IMR-90 (cell line): Measurements from ENCODE around the gene SYT11. TPM values are rescaled to one million over a fixed set of nuclear protein-coding genes. Genes with fewer than 3 reads are reported as not detected.

Experiments
- ATAC-seq: fragments of 200-7000 bp; cut with Tn5 transposase; 2 replicates; pipeline ENCODE4 v1.9.1; 2020; ENCODE audit warnings: low read depth, mild to moderate bottlenecking, moderate library complexity
- BruUV-seq: library from RNA; stranded (reverse); fragments of 400-500 nt; replicated peaks from 2 replicates; lab custom pipeline; 2021; lab: Mats Ljungman, UMichigan
- CTCF ChIA-PET: fragments of 300-600 bp; formaldehyde crosslinking; extraction: SDS; loops from one replicate; lab custom pipeline; 2021; ENCODE audit warnings: antibody characterized with exemption; lab: Yijun Ruan, JAX
- POLR2A ChIA-PET: fragments of 300-600 bp; sonication (Branson Sonifier 250); formaldehyde crosslinking; loops from one replicate; lab custom pipeline; 2022; ENCODE audit warnings: antibody characterized with exemption; ENCODE audit not compliant: unreplicated experiment; lab: Charles Lee
- DNase-seq: peaks from one replicate; pipeline ENCODE4 v3.0.0; 2013
- H2AFZ ChIP-seq: replicated peaks from 2 replicates; pipeline ENCODE3; 2013; ENCODE audit warnings: low read length, mild to moderate bottlenecking; ENCODE audit not compliant: poor library complexity
- H2AK5ac ChIP-seq: 2 replicates; pipeline ENCODE4 v1.6.1; 2013; ENCODE audit warnings: low read depth, low read length, inconsistent platforms
- H2AK9ac ChIP-seq: replicated peaks from 2 replicates; pipeline ENCODE3; 2013; ENCODE audit warnings: mild to moderate bottlenecking, low read depth, low read length, moderate library complexity; ENCODE audit not compliant: poor library complexity
- H2BK120ac ChIP-seq: 2 replicates; pipeline ENCODE4 v1.6.1; 2013; ENCODE audit warnings: low read depth, low read length, inconsistent platforms
- H2BK15ac ChIP-seq: 3 replicates; pipeline ENCODE4 v1.6.1; 2013; ENCODE audit warnings: low read depth, low read length, inconsistent platforms
- H2BK20ac ChIP-seq: 2 replicates; pipeline ENCODE4 v1.6.1; 2013; ENCODE audit warnings: low read depth, mild to moderate bottlenecking, inconsistent platforms, low read length, moderate library complexity
- H2BK5ac ChIP-seq: 2 replicates; pipeline ENCODE4 v1.6.1; 2013; ENCODE audit warnings: mild to moderate bottlenecking, low read depth, low read length, inconsistent platforms; ENCODE audit not compliant: poor library complexity, severe bottlenecking
- H3K14ac ChIP-seq: replicated peaks from 2 replicates; pipeline ENCODE4 v1.6.1; 2013; ENCODE audit warnings: low read depth, low read length, inconsistent platforms
- H3K18ac ChIP-seq: 2 replicates; pipeline ENCODE4 v1.6.1; 2013; ENCODE audit warnings: low read depth, low read length, control low read depth
- H3K23ac ChIP-seq: 2 replicates; pipeline ENCODE4 v1.6.1; 2013; ENCODE audit warnings: low read depth, low read length, inconsistent platforms
- H3K27ac ChIP-seq: 2 replicates; pipeline ENCODE4 v1.5.1; 2013; ENCODE audit warnings: mild to moderate bottlenecking, control low read depth, low read length; ENCODE audit not compliant: insufficient read depth
- H3K27me3 ChIP-seq: 2 replicates; pipeline ENCODE4 v1.6.1; 2013; ENCODE audit warnings: low read length; ENCODE audit not compliant: control insufficient read depth, insufficient read depth
- H3K36me3 ChIP-seq: 2 replicates; pipeline ENCODE4 v1.6.1; 2013; ENCODE audit warnings: low read length, mixed read lengths; ENCODE audit not compliant: control insufficient read depth, insufficient read depth
- H3K4ac ChIP-seq: 2 replicates; pipeline ENCODE4 v1.6.1; 2013; ENCODE audit warnings: low read depth, low read length, inconsistent platforms
- H3K4me1 ChIP-seq: 2 replicates; pipeline ENCODE4 v1.6.1; 2013; ENCODE audit warnings: low read length, mixed read lengths; ENCODE audit not compliant: control insufficient read depth, insufficient read depth
- H3K4me2 ChIP-seq: 2 replicates; pipeline ENCODE4 v1.6.1; 2013; ENCODE audit warnings: low read depth, mild to moderate bottlenecking, control low read depth, low read length, moderate library complexity
- H3K4me3 ChIP-seq: 2 replicates; pipeline ENCODE4 v1.5.1; 2013; ENCODE audit warnings: low read depth, mild to moderate bottlenecking, control low read depth, low read length, moderate library complexity; ENCODE audit not compliant: insufficient read depth
- H3K56ac ChIP-seq: 2 replicates; pipeline ENCODE4 v1.6.1; 2013; ENCODE audit warnings: low read length, inconsistent platforms; ENCODE audit not compliant: insufficient read depth; ENCODE audit errors: extremely low read depth
- H3K79me1 ChIP-seq, 2 experiments: 2 replicates each; pipeline ENCODE4 v1.6.1; 2013; ENCODE audit warnings: low read length in 2 of 2, inconsistent platforms in 1 of 2, low read depth in 1 of 2
- H3K9ac ChIP-seq: 2 replicates; pipeline ENCODE4 v1.6.1; 2013; ENCODE audit warnings: low read depth, low read length, control low read depth
- H3K9me1 ChIP-seq: 2 replicates; pipeline ENCODE4 v1.6.1; 2013; ENCODE audit warnings: low read length, inconsistent platforms; ENCODE audit not compliant: insufficient read depth
- H3K9me3 ChIP-seq: 2 replicates; pipeline ENCODE4 v1.6.1; 2013; ENCODE audit warnings: low read length; ENCODE audit not compliant: control insufficient read depth, insufficient read depth
- H4K20me1 ChIP-seq: 2 replicates; pipeline ENCODE4 v1.6.1; 2013; ENCODE audit warnings: low read length, inconsistent platforms; ENCODE audit not compliant: insufficient read depth
- H4K5ac ChIP-seq: 2 replicates; pipeline ENCODE4 v1.6.1; 2013; ENCODE audit warnings: mild to moderate bottlenecking, low read depth, low read length, control low read depth
- H4K8ac ChIP-seq, 2 experiments: 2 replicates each; pipeline ENCODE4 v1.6.1; 2013; ENCODE audit warnings: low read depth in 2 of 2, low read length in 2 of 2, control low read depth in 1 of 2, inconsistent platforms in 1 of 2
- H4K91ac ChIP-seq: 2 replicates; pipeline ENCODE4 v1.6.1; 2013; ENCODE audit warnings: low read depth, low read length, inconsistent platforms; ENCODE audit not compliant: insufficient read depth
- CEBPB ChIP-seq: IDR thresholded peaks from 2 replicates; pipeline ENCODE4 v1.6.1; 2012; ENCODE audit warnings: low read depth, low read length, improper control_type of control experiment
- ELK1 ChIP-seq: fragments of 150-350 bp; IDR thresholded peaks from 2 replicates; pipeline ENCODE4 v1.6.1; 2016; ENCODE audit warnings: low read depth, mild to moderate bottlenecking, low read length, moderate library complexity, borderline replicate concordance
- FOS ChIP-seq: fragments of 150-350 bp; IDR thresholded peaks from 2 replicates; pipeline ENCODE4 v1.6.1; 2016; ENCODE audit warnings: low read depth, low read length
- MXI1 ChIP-seq: IDR thresholded peaks from 2 replicates; pipeline ENCODE4 v1.6.1; 2012; ENCODE audit warnings: low read depth, mild to moderate bottlenecking, low read length, moderate library complexity, borderline replicate concordance
- WGBS, 2 experiments: methylation state at CpG; one replicate each; pipeline versions ENCODE4 v1.1.5 to v1.1.7; 2013; ENCODE audit warnings: missing lambda C conversion rate in 2 of 2; ENCODE audit not compliant: insufficient read length in 1 of 2; ENCODE audit errors: extremely low coverage in 2 of 2; 5-methylcytosine and 5-hydroxymethylcytosine counted together
- dilution Hi-C: fragments of 300-500 bp; cut with HindIII; formaldehyde crosslinking; loops from one replicate; pipeline ENCODE4 v1.14.3; 2018; ENCODE audit warnings: low sequenced_read_pairs; ENCODE audit not compliant: unreplicated experiment
- in situ Hi-C: fragments of 300-500 bp; cut with MboI; formaldehyde crosslinking; loops from 3 replicates; pipeline ENCODE4 v1.14.3; 2019; ENCODE audit warnings: low sequenced_read_pairs, inconsistent platforms, mixed read lengths
- intact Hi-C: fragments of 100-400 bp; cut with micrococcal nuclease; formaldehyde crosslinking; loops from 2 replicates; pipeline ENCODE4 v1.10.0; 2022
- polyA plus RNA-seq, 3 experiments: library from polyadenylated mRNA; depleted of rRNA; stranded (reverse); fragments of >200 nt; gene quantifications; 2 replicates each; pipeline ENCODE4 v1.2.3, GENCODE V29; 2012; ENCODE audit warnings: low replicate concordance in 1 of 3
- total RNA-seq: library from RNA; depleted of rRNA; stranded (reverse); fragments of >200 nt; gene quantifications from 2 replicates; pipeline ENCODE4 v1.2.3, GENCODE V29; 2012

Gene SYT11
- total and polyA plus RNA-seq, 2 of the 4 experiments (the other 2 are of a cell fraction): 22.9 to 43.7 TPM

- TF ChIP-seq ELK1: no peak
Measured at GRCh38 chr1:155856975-155857930, 2.1 kb upstream of the SYT11 start, which contains the start of gene GON4L (continued).

- peak overlapping the region; percentile 26 for H3K27ac ChIP-seq
- no peak overlapping the region for H2BK120ac ChIP-seq
- DNase-seq: no peak
- ChIA-PET POLR2A (interaction anchor here (1.0 kb wide), 1 partner anchor 10 kb away, joined by 4 read pairs; no protein-coding TSS in a partner anchor), CTCF (interaction anchor here (0.7 kb wide), 1 partner anchor 1338 kb away, joined by 4 read pairs; no protein-coding TSS in a partner anchor)
- in situ Hi-C loops (no loop called here), intact Hi-C loops (no loop called here), dilution Hi-C loops (no loop called here)
- no peaks in the 10 kb centered on the region for H3K9me3 ChIP-seq
- peak overlapping the region; percentile 50; the same call in 1 of the 2 replicates for H4K5ac ChIP-seq
- H3K9ac ChIP-seq: peak overlapping the region; percentile 41; the same call in 1 of the 2 replicates
- H2AK5ac ChIP-seq: no peak overlapping the region
- no peaks in the 10 kb centered on the region; the same call in 1 of the 2 replicates for H3K4me1 ChIP-seq
- WGBS, 2 experiments: no CpG with 5 or more reads among the region's 12 CpGs
- H3K56ac ChIP-seq: peak overlapping the region; percentile 64
- peaks cover 2% of the 10 kb centered on the region for H3K36me3 ChIP-seq
- peak overlapping the region; percentile 71 for H3K4me2 ChIP-seq
- peak overlapping the region; percentile 88 for H2BK5ac ChIP-seq
- no peaks in the 10 kb centered on the region for H3K27me3 ChIP-seq
- no TSS peak for BruUV-seq
- ATAC-seq: no peak; the same call in 1 of the 2 replicates
- peaks cover 8% of the 10 kb centered on the region for H3K9me1 ChIP-seq
- no peak overlapping the region for H2AFZ ChIP-seq
- peak overlapping the region; percentile 67 to 73 for H4K8ac ChIP-seq
- peak overlapping the region; percentile 25; the same call in 1 of the 2 replicates for H3K18ac ChIP-seq
- no peak overlapping the region for H4K91ac ChIP-seq
- peak overlapping the region; percentile 42; the same call in 1 of the 2 replicates for H3K4ac ChIP-seq
- H3K14ac ChIP-seq: peak overlapping the region; percentile 90
- H3K79me1 ChIP-seq: peaks cover 9 to 64% of the 10 kb centered on the region in 2 experiments
- H4K20me1 ChIP-seq: no peaks in the 10 kb centered on the region
- H2AK9ac ChIP-seq: no peak overlapping the region
- no peak overlapping the region for H2BK15ac ChIP-seq
- peak overlapping the region; percentile 50 for H3K4me3 ChIP-seq
- TF ChIP-seq MXI1 (no peak), CEBPB (peak; percentile 71), FOS (no peak)
- no peak overlapping the region for H3K23ac ChIP-seq
- no peak overlapping the region for H2BK20ac ChIP-seq
Measured at GRCh38 chr1:155858800-155859233, 550 bp upstream of the SYT11 start.
